Naive thymus-derived CD4-positive, alpha-beta T cell (primary cell): ENCODE data around the gene P2RY2. TPM values are rescaled to one million over a fixed set of nuclear protein-coding genes. Genes with fewer than 3 reads are reported as not detected.
A peak's percentile ranks its signal among the peaks of the same experiment; 100 is the strongest.

ENCODE experiments used
- ATAC-seq: fragments of 150-1000 bp; cut with Tn5 transposase; 2 replicates; pipeline ENCODE4 v1.10.0; 2021; ENCODE audit warnings: mild to moderate bottlenecking, moderate library complexity
- CTCF ChIA-PET: fragments of 350-600 bp; sonication (Branson Sonifier 250); formaldehyde crosslinking; loops from one replicate; lab custom pipeline; 2021; ENCODE audit warnings: antibody characterized with exemption; lab: Charles Lee
- POLR2A ChIA-PET: fragments of 350-600 bp; sonication (Branson Sonifier 250); formaldehyde crosslinking; loops from one replicate; lab custom pipeline; 2021; ENCODE audit warnings: antibody characterized with exemption, inconsistent platforms; lab: Charles Lee
- DNase-seq, 9 donors: peaks; one replicate each; pipeline versions ENCODE4 v3.0.0 to v3.0.0-alpha.2; 2020 to 2022; ENCODE audit warnings: mixed read lengths in 1 of 9
- H3K27ac ChIP-seq: one replicate; pipeline ENCODE4 v1.7.0; 2013; ENCODE audit warnings: mild to moderate bottlenecking, low read depth, low read length, moderate library complexity
- H3K27me3 ChIP-seq, 2 donors: one replicate each; pipeline ENCODE4 v1.7.0; 2013; ENCODE audit warnings: low read length in 2 of 2, mild to moderate bottlenecking in 2 of 2, moderate library complexity in 2 of 2; ENCODE audit not compliant: control insufficient read depth in 2 of 2, insufficient read depth in 2 of 2
- H3K36me3 ChIP-seq, 3 experiments: 1 replicate in 2 of 3; 2 replicates in 1 of 3; pipeline ENCODE4 v1.7.0; 2013; ENCODE audit warnings: low read length in 3 of 3, mild to moderate bottlenecking in 3 of 3, moderate library complexity in 1 of 3; ENCODE audit not compliant: insufficient read depth in 3 of 3, control insufficient read depth in 2 of 3
- H3K4me1 ChIP-seq, 2 donors: one replicate each; pipeline ENCODE4 v1.7.0; 2013; ENCODE audit warnings: low read length in 2 of 2, mild to moderate bottlenecking in 2 of 2, moderate library complexity in 1 of 2; ENCODE audit not compliant: control insufficient read depth in 2 of 2, insufficient read depth in 2 of 2
- H3K4me3 ChIP-seq: 2 replicates; pipeline ENCODE4 v1.7.0; 2013; ENCODE audit warnings: mild to moderate bottlenecking, low read length
- H3K9me3 ChIP-seq, 3 experiments: 1 replicate in 2 of 3; 2 replicates in 1 of 3; pipeline ENCODE4 v1.7.0; 2013; ENCODE audit warnings: low read length in 3 of 3; ENCODE audit not compliant: control insufficient read depth in 2 of 3
- H3K27ac Mint-ChIP-seq, 9 donors: one replicate each; pipeline ENCODE4 v1.8.0; 2020 to 2022; ENCODE audit warnings: mixed read lengths in 9 of 9, mild to moderate bottlenecking in 8 of 9, moderate library complexity in 5 of 9, inconsistent platforms in 2 of 9
- H3K27me3 Mint-ChIP-seq, 5 donors: one replicate each; pipeline ENCODE4 v1.8.0; 2021 to 2022; ENCODE audit warnings: mixed read lengths in 5 of 5, mild to moderate bottlenecking in 1 of 5
- H3K36me3 Mint-ChIP-seq, 5 donors: one replicate each; pipeline ENCODE4 v1.8.0; 2020 to 2022; ENCODE audit warnings: mixed read lengths in 5 of 5, mild to moderate bottlenecking in 3 of 5, inconsistent platforms in 1 of 5
- H3K4me1 Mint-ChIP-seq, 7 donors: one replicate each; pipeline ENCODE4 v1.8.0; 2020 to 2022; ENCODE audit warnings: mixed read lengths in 7 of 7, mild to moderate bottlenecking in 3 of 7, inconsistent platforms in 1 of 7
- H3K4me3 Mint-ChIP-seq, 10 donors: one replicate each; pipeline ENCODE4 v1.8.0; 2020 to 2022; ENCODE audit warnings: mild to moderate bottlenecking in 10 of 10, mixed read lengths in 10 of 10, moderate library complexity in 6 of 10, inconsistent platforms in 2 of 10
- H3K9me3 Mint-ChIP-seq, 11 donors: one replicate each; pipeline ENCODE4 v1.8.0; 2020 to 2022; ENCODE audit warnings: mixed read lengths in 11 of 11, mild to moderate bottlenecking in 4 of 11, inconsistent platforms in 1 of 11, moderate library complexity in 1 of 11
- intact Hi-C, 2 donors: fragments of 100-400 bp; cut with micrococcal nuclease; formaldehyde crosslinking; loops; one replicate each; pipeline ENCODE4 v1.15.1; 2023
- polyA plus RNA-seq, 2 donors: library from polyadenylated mRNA; unstranded; fragments of 300-500 nt; fragmentation: Illumina TruSeq; gene quantifications; one replicate each; pipeline ENCODE4 v1.2.3, GENCODE V29; 2021
- total RNA-seq, 6 experiments: library from RNA in 5 of 6; stranded (reverse) in 5 of 6; gene quantifications; 1 replicate in 5 of 6; 2 replicates in 1 of 6; pipeline ENCODE4 v1.2.3 and lab custom pipeline; 2021 to 2026

The P2RY2 gene
- total and polyA plus RNA-seq, 7 experiments from 2014 or later = 0.90 to 5.3 TPM; not detected in 5

DNA sequence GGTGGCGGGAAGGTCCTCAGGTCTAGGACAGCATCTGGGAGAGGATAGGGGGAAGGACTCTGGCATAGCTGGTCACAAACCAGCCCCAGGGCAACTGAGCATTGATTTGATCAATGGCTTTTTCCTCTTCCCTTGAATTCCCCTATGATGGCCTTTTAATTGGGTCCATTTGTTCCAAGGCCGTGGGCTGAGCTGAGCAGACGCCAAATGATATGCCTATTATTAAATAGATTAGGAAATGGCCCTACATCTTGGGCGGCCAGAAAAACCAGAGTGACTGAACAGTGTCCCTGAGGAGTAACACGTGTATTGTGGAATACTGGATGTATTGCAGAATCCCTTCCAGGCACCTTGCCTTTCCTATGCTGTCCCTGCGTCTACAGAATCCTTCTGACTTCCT, 27.4 kb downstream of the P2RY2 start:
- H3K4me1 Mint-ChIP-seq = peaks cover 0 to 19% (median 0%) of the 10 kb centered on the region in 7 donors
- Histone ChIP-seq H3K4me3 (no peak overlapping the region), H3K9me3 (no peaks in the 10 kb centered on the region), H3K4me1 (peaks cover 0 to 6% of the 10 kb centered on the region in 2 donors), H3K27me3 (no peaks in the 10 kb centered on the region), H3K36me3 (no peaks in the 10 kb centered on the region), H3K27ac (no peak overlapping the region)
- ATAC-seq (no peak), DNase-seq (no peak)
- intact Hi-C loops = no loop called here
- no peak overlapping the region for H3K4me3 Mint-ChIP-seq
- no peaks in the 10 kb centered on the region for H3K36me3 Mint-ChIP-seq
- no peak overlapping the region for H3K27ac Mint-ChIP-seq
- no peaks in the 10 kb centered on the region for H3K9me3 Mint-ChIP-seq
- peaks cover 0 to 18% (median 0%) of the 10 kb centered on the region in 5 donors for H3K27me3 Mint-ChIP-seq
- CTCF ChIA-PET = interaction anchor here (0.7 kb wide), 1 partner anchor 10 kb away, joined by 3 read pairs; no protein-coding TSS in a partner anchor
- POLR2A ChIA-PET = no interaction called here

DNA sequence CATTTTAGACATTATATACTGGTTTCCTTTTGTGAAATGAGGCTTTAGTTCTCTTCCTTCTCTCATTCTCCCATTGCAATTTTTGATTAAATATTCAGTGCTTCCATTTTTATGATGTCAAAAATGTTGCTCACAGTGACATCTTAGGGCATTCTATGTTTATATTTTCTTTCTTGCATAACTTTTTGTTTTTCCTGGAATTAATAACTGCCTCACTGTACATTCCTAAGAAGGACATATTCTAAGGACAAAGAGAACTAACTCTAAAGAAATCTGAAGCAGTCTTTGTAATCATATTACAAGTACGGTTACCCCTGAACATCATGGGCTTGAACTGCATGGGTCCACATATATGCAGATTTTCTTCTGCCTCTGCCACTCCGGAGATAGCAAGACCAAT, 28.2 kb downstream of the P2RY2 start:
- ChIA-PET POLR2A (interaction anchor here (0.6 kb wide), 1 partner anchor 1371 kb away, joined by 3 read pairs; no protein-coding TSS in a partner anchor), CTCF (no interaction called here)
- no peak overlapping the region for H3K4me3 Mint-ChIP-seq
- ATAC-seq (no peak), DNase-seq (no peak)
- H3K9me3 Mint-ChIP-seq = no peaks in the 10 kb centered on the region
- Histone ChIP-seq H3K4me1 (peaks cover 0 to 6% of the 10 kb centered on the region in 2 donors), H3K27ac (no peak overlapping the region), H3K27me3 (no peaks in the 10 kb centered on the region), H3K36me3 (no peaks in the 10 kb centered on the region), H3K4me3 (no peak overlapping the region), H3K9me3 (no peaks in the 10 kb centered on the region)
- peaks cover 0 to 14% (median 0%) of the 10 kb centered on the region in 5 donors for H3K27me3 Mint-ChIP-seq
- intact Hi-C loops = no loop called here
- H3K4me1 Mint-ChIP-seq = peaks cover 0 to 19% (median 0%) of the 10 kb centered on the region in 7 donors
- H3K27ac Mint-ChIP-seq = no peak overlapping the region
- H3K36me3 Mint-ChIP-seq = no peaks in the 10 kb centered on the region

DNA sequence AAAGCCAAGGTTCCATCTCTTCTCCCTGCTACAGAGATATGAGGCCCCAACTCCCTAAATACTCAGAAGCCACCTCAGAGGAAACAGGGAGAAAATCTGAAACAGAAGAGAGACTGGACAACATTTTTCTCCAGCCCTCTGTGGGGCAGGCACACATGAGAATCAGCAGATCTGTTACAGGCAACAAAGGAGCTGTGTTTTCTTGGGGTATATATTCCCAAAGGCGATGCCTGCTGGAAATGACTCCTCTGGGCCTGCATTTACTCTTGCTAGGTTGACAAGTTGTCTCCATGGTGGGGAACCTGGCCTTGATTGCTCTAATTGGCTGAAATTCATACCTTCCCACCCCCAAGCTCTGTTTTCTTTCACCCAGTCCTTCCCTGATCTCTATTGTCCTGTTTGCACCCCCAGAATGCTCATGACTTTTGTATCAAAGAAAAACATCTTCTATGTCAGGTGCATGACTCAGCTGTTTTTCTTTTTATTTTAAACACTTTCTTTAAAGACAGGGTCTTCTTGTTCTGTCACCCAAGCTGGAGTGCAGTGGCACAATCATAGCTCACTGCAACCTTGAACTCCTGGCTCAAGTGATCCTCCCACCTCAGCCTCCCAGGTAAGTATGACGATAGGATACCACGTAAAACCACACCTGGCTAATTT, 30.6 kb downstream of the P2RY2 start:
- POLR2A ChIA-PET = no interaction called here
- H3K36me3 ChIP-seq = no peaks in the 10 kb centered on the region
- CTCF ChIA-PET = no interaction called here
- Mint-ChIP-seq H3K27me3 (peaks cover 0 to 10% (median 0%) of the 10 kb centered on the region in 5 donors), H3K27ac (no peak overlapping the region), H3K36me3 (no peaks in the 10 kb centered on the region), H3K9me3 (no peaks in the 10 kb centered on the region), H3K4me1 (peaks cover 0 to 16% (median 0%) of the 10 kb centered on the region in 7 donors), H3K4me3 (no peak overlapping the region)
- H3K27ac ChIP-seq = no peak overlapping the region
- ATAC-seq (no peak), DNase-seq (no peak)
- intact Hi-C loops = no loop called here
- no peak overlapping the region for H3K4me3 ChIP-seq
- H3K9me3 ChIP-seq = no peaks in the 10 kb centered on the region
- H3K4me1 ChIP-seq = no peaks in the 10 kb centered on the region
- no peaks in the 10 kb centered on the region for H3K27me3 ChIP-seq

DNA sequence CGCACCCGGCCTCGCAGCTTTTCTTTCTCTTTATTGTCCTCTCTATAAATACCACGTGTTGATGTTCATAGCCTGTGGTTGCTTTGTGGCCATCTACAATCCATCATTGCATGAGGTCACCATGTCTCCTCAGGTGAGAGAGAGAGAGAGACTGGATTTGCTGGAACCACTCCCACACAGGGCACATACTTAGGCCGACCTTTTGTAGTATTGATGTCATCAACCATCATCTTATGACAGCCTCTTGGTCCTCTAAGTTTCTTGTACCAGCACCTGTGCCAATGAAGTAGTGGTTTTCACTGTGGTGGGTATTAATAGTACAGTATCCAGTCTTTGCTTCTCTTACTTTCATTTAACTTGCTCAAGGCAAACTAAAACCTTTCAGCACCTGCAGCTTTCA, 31.2 kb downstream of the P2RY2 start:
- H3K27ac Mint-ChIP-seq = no peak overlapping the region
- Histone ChIP-seq H3K9me3 (no peaks in the 10 kb centered on the region), H3K4me1 (no peaks in the 10 kb centered on the region), H3K36me3 (no peaks in the 10 kb centered on the region), H3K27ac (no peak overlapping the region), H3K4me3 (no peak overlapping the region), H3K27me3 (no peaks in the 10 kb centered on the region)
- intact Hi-C loops = no loop called here
- no peak overlapping the region for H3K4me3 Mint-ChIP-seq
- peak; percentile 34 for ATAC-seq
- peaks cover 0 to 10% (median 0%) of the 10 kb centered on the region in 5 donors for H3K27me3 Mint-ChIP-seq
- CTCF ChIA-PET = no interaction called here
- H3K9me3 Mint-ChIP-seq = no peaks in the 10 kb centered on the region
- peak in 1 of 9 donors; percentile 19 for DNase-seq
- H3K4me1 Mint-ChIP-seq = peaks cover 0 to 16% (median 0%) of the 10 kb centered on the region in 7 donors
- POLR2A ChIA-PET = no interaction called here
- H3K36me3 Mint-ChIP-seq = no peaks in the 10 kb centered on the region

DNA sequence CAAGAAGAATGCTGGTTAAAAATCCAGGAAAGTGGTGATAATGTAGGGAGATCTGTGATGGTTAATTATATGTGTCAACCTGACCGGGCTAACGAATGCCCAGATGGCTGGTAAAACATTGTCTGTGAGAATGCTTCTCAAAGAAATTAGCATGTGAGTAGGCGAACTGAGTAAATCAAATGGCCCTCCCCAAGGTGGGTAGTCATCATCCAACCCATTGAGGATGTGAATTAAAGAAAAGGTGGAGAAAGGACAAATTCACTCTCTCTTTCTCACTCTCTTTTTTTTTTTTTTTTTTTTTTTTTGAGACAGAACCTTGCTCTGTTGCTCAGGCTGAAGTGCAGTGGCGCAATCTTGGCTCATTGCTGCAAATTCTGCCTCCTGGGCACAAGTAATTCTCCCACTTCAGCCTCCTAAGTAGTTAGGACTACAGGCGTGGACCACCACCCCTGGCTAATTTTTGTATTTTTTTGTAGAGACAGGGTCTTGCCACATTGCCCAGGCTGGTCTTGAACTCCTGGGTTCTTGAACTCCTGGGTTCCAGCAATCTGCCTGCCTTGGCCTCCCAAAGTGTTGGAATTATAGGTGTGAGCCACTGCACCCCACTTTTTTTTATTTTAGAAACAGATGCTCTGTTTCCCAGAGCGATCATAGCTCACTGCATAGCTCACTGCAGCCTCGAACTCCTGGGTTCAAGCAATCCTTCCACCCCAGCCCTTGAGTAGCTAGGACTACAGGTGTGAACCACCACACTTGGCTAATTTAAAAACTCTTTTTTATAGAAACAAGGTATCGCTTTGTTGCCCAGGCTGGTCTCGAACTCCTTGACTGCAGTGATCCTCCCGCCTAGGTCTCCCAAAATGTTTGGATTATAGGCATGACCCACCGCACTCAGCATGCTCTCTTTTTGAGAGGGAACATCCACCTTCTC, 32.0 kb downstream of the P2RY2 start:
- DNase-seq (peak in 4 of 9 donors; percentile 14 to 34 (median 19)), ATAC-seq (no peak)
- no peak overlapping the region for H3K27ac Mint-ChIP-seq
- ChIA-PET CTCF (no interaction called here), POLR2A (no interaction called here)
- no peaks in the 10 kb centered on the region for H3K36me3 Mint-ChIP-seq
- H3K4me3 Mint-ChIP-seq = peak overlapping the region in 1 of 10 donors; percentile 33
- no peak overlapping the region for H3K27ac ChIP-seq
- H3K4me3 ChIP-seq = no peak overlapping the region
- H3K9me3 ChIP-seq = no peaks in the 10 kb centered on the region
- H3K27me3 Mint-ChIP-seq = peaks cover 0 to 4% (median 0%) of the 10 kb centered on the region in 5 donors
- H3K36me3 ChIP-seq = no peaks in the 10 kb centered on the region
- H3K4me1 Mint-ChIP-seq = peaks cover 0 to 16% (median 0%) of the 10 kb centered on the region in 7 donors
- intact Hi-C loops = no loop called here
- no peaks in the 10 kb centered on the region for H3K4me1 ChIP-seq
- no peaks in the 10 kb centered on the region for H3K27me3 ChIP-seq
- H3K9me3 Mint-ChIP-seq = no peaks in the 10 kb centered on the region

DNA sequence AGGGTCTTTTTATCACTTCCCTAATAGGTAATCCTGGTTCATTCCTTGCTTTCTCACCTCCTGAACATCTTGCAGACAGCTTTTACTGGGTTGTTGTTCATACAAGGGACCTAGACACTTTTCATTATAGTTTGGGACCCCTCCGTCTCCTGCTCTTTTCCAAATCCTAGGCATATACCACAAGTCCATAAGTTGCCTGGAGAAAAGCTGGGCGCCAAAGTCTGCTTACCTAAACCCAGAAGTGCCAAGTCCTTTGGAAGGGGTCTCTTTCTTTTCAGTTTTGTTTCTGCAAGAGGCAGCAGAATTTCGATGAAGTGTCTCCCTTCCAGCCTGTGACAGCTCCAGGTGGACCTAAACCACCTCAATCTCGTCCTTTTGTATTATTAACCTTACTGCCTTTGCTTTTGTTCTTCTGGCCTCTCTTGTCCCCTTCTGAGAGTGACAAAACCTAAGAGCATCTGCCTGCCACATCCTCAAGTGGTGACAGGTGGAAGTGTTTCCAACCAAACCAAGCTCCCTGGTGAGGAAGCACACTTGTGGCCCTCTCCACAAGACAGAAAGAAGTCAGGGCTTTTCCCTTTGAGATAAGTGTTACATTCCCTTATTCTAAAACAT, 34.6 kb downstream of the P2RY2 start:
- ATAC-seq (peak; percentile 50), DNase-seq (peak in 5 of 9 donors; percentile 14 to 41 (median 24))
- no peaks in the 10 kb centered on the region for H3K27me3 ChIP-seq
- Mint-ChIP-seq H3K9me3 (no peaks in the 10 kb centered on the region), H3K27ac (no peak overlapping the region), H3K27me3 (no peaks in the 10 kb centered on the region), H3K4me1 (peaks cover 0 to 12% (median 0%) of the 10 kb centered on the region in 7 donors), H3K4me3 (no peak overlapping the region), H3K36me3 (no peaks in the 10 kb centered on the region)
- intact Hi-C loops = no loop called here
- CTCF ChIA-PET = no interaction called here
- POLR2A ChIA-PET = no interaction called here
- H3K36me3 ChIP-seq = no peaks in the 10 kb centered on the region
- H3K4me3 ChIP-seq = no peak overlapping the region
- H3K27ac ChIP-seq = no peak overlapping the region
- no peaks in the 10 kb centered on the region for H3K4me1 ChIP-seq
- H3K9me3 ChIP-seq = no peaks in the 10 kb centered on the region
